Stimulated activated CD4-positive, alpha-beta T cell treated with anti-CD3 and anti-CD28 coated beads, Interleukin-12 subunit alpha, Interleukin-12 subunit beta, amount 100 ng/mL, for 24 hours (primary cell): ENCODE data around the gene KRTAP1-1.
"Not testable (repeated sequence)": the region's sequence is repeated elsewhere in the genome, so short reads cannot be mapped to it uniquely, and the experiment has no call there.

Source experiments
- DNase-seq, 2 experiments: peaks; one replicate each; pipeline ENCODE4 v3.0.0-alpha.2; 2020; ENCODE audit warnings: low read depth in 2 of 2

KRTAP1-1 gene

DNA sequence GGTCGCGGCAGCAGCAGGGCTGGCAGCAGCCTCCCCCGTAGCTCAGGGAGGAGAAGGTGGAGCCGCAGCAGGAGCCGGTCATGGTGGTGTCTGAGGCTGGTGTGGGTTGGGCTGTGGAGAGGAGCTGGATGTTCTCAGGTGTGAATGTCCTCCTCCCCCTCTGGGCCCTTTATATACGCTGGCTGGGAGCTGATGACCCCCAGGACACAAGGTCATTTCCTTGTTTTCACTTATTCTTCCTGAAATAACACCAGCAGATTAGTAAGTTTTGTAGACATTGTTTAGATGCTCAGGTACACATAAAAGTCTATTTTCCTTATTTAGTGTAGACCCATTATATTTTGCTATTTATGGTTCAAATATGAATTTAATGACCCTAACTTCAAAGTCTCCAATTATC is 13.9 kb upstream of the KRTAP1-1 start, which contains the start of gene KRTAP2-2:
KRTAP2-2 (minus strand) TSS at position 101 of the 400 bp plus-strand sequence; CDS start at position 82, 19 bp downstream.
- not testable (repeated sequence) for DNase-seq

DNA sequence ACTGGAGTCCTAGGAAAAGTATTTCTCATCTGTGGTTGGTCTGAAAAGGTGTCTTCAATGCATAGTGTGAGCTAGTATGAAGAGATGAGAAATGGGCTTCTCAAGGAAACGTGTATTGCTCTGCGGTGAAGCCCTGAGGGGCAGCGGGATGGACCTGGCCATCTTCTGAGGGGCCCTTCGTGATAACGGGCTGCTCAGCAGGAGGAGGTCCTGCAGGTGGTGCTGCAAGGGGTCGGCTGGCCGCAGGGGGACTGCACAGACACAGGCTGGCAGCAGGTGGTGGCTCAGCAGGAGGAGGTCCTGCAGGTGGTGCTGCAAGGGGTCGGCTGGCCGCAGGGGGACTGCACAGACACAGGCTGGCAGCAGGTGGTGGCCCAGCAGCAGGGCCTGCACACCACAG is 13.3 kb upstream of the KRTAP1-1 start:
- DNase-seq: not testable (repeated sequence)

- no peak for DNase-seq
These were observed 12.8 kb upstream of the KRTAP1-1 start for GRCh38 chr17:41054025-41054424.

GRCh38 chr17:41052566-41052965 is 11.3 kb upstream of the KRTAP1-1 start:
- no peak for DNase-seq

DNA sequence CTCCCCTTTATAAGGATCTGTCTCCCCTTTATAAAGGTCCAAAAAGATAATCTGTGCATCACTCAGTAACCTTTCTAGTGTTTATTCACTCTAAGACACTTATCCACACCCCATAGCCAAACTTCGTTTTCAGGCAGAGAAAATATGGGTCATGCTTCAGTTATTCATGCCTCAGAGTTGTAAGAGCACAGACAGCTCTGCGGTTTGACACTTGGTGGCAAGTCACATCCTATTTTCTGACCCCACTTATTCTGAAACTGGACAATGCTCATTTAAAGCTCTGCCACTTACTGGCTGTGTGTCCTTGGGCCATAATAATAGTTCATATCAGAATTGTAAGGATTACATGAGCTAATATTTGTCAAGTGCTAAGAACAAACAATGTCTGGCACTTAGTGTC is 7.9 kb upstream of the KRTAP1-1 start:
- no peak for DNase-seq

GRCh38 chr17:41048441-41048840 is 7.2 kb upstream of the KRTAP1-1 start:
- DNase-seq: no peak

GRCh38 chr17:41046735-41047465 is 5.7 kb upstream of the KRTAP1-1 start, which contains the start of gene KRTAP2-1:
TSS of gene KRTAP2-1 (minus strand) at chr17:41047316. CDS start at chr17:41047267, 49 bp downstream.
- DNase-seq: not testable (repeated sequence)

- DNase-seq: no peak
These were observed 1.7 kb upstream of the KRTAP1-1 start for GRCh38 chr17:41042953-41043352.

GRCh38 chr17:41037853-41038350 is 3.3 kb downstream of the KRTAP1-1 start:
- no peak for DNase-seq

- DNase-seq: not testable (repeated sequence)
These were observed 6.8 kb downstream of the KRTAP1-1 start, which contains the start of gene KRTAP1-3 for GRCh38 chr17:41034346-41034935. TSS of gene KRTAP1-3 (minus strand) at chr17:41034874. CDS start at chr17:41034821, 53 bp downstream.

- no peak for DNase-seq
These were observed 11.5 kb downstream of the KRTAP1-1 start, which contains the start of gene KRTAP1-4 for GRCh38 chr17:41029633-41030245. TSS of gene KRTAP1-4 (minus strand) at chr17:41030195. CDS start at chr17:41030078, 117 bp downstream.

- no peak for DNase-seq
These were observed 14.4 kb downstream of the KRTAP1-1 start, which contains the start of gene KRTAP1-5 for GRCh38 chr17:41026715-41027471. TSS of gene KRTAP1-5 (minus strand) at chr17:41027208. CDS start at chr17:41027155, 53 bp downstream.

DNA sequence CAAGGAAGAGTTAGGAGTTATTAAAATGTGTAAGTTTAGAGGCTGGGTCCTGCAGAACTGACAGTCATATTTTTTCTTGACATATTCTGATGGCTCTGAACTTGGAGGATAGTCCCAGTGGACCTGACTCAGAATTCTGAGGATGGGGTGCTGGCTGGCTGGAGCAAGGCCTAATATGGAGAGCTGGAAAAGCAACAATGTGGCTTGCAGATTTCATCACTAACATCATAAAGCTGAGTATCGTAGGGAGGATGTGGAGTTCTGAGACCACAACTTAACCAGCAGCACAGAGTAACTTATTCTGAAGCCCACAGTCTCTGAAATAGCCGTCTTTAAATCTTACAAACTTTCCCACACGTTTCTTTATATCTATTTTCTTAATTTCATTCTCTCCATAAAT is 16.6 kb downstream of the KRTAP1-1 start:
- no peak for DNase-seq

- DNase-seq: no peak
These were observed 20.9 kb downstream of the KRTAP1-1 start for GRCh38 chr17:41020336-41020735.

GRCh38 chr17:41019415-41019814 is 21.8 kb downstream of the KRTAP1-1 start:
- DNase-seq: no peak

- no peak for DNase-seq
These were observed 22.7 kb downstream of the KRTAP1-1 start for GRCh38 chr17:41018541-41018940.

DNA sequence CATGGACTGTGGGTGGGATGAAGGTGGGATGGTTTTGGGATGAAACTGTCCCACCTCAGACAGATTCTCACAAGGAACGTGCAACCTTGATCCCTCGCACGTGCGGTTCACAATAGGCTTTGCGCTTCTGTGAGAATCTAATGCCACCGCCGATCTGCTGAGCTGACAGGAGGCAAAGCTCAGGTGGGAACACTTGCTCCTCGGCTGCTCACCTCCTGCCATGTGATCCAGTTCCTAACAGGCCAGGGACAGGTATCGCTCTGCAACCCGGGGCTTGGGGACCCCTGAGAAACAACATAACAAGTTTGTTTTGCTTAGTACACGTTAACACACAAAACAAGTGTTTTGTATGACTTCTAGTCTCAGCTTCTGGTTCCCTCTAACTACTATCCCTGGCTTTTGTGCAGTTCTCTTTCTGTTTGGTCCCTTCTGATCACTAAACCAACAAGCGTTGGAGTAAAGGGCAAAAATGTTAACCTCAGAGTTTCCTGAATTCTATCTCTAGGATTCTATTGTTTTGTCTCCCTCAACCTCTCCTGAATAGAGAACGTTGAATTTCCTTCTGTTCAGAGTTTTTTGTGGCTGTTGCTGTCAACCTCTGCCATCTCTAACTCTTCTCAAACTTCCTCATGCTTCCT is 24.6 kb downstream of the KRTAP1-1 start:
- DNase-seq: no peak

DNA sequence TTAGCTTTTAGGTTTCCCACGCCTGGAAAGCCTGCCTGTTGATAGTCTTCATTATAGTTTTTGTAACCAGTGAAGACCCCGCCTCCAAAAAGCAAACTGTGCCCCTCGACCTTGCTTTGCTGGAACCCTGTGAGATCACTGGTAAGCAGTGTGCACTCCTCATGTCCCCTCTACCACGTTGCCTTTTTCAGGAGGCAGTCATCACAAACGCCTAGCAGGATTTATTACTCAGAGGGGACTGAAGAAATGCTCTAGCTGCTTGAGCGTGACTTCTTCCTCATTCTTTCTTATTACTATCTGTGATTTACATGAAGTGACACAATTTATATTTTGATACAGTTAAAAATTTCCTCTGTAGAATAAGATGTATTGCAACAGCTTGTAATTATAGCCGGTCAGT is 25.8 kb downstream of the KRTAP1-1 start:
- DNase-seq: no peak

DNA sequence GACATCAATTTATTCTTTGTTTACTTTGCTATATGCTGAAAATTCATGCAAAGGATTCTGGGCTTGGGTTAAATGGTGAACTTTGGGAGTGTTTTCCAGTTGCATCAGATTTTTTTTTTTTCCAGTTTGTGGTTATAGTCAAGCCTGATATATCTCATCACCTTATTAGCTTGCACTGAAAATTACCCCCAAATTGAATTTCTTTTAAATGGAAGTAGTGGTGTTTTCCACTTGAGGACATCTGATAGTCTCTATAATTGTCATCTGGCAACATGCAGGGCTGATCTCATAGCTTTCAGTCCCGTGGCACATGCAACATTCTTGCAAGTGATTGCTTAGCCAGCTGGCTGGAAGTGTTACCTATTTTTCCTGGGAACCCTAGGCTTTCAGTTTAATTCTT is 27.6 kb downstream of the KRTAP1-1 start:
- DNase-seq: no peak

GRCh38 chr17:41013181-41013580 is 28.1 kb downstream of the KRTAP1-1 start:
- no peak for DNase-seq
